GM18861 (cell line): ENCODE measurements around the gene DECR2.

Source experiments
- ATAC-seq: cut with Tn5 transposase; IDR thresholded peaks from one replicate; pipeline ENCODE4 v1.9.1; 2021; ENCODE audit not compliant: unreplicated experiment

DECR2 gene

GRCh38 chr16:440627-441026 lies 38.9 kb downstream of the DECR2 start:
- ATAC-seq: no peak

GRCh38 chr16:441447-441846 lies 39.8 kb downstream of the DECR2 start:
- ATAC-seq: no peak

GRCh38 chr16:442976-443375 lies 41.3 kb downstream of the DECR2 start:
- no peak for ATAC-seq

- no peak for ATAC-seq
Measured at GRCh38 chr16:444027-444426, 42.3 kb downstream of the DECR2 start.

GRCh38 chr16:445566-445965 lies 43.9 kb downstream of the DECR2 start:
- no peak for ATAC-seq

- ATAC-seq: no peak
Measured at GRCh38 chr16:450385-450784, 48.7 kb downstream of the DECR2 start.

GRCh38 chr16:450785-451512 lies 49.3 kb downstream of the DECR2 start:
- no peak for ATAC-seq

- no peak for ATAC-seq
Measured at GRCh38 chr16:454397-454940, 52.8 kb downstream of the DECR2 start.

- no peak for ATAC-seq
Measured at GRCh38 chr16:455453-455852, 53.8 kb downstream of the DECR2 start.

- no peak for ATAC-seq
Measured at GRCh38 chr16:456891-457483, 55.3 kb downstream of the DECR2 start.

GRCh38 chr16:457732-458400 lies 56.2 kb downstream of the DECR2 start:
- ATAC-seq: no peak

GRCh38 chr16:459761-460160 lies 58.1 kb downstream of the DECR2 start:
- ATAC-seq: no peak

- no peak for ATAC-seq
Measured at GRCh38 chr16:460787-461186, 59.1 kb downstream of the DECR2 start.
